Activated naive CD4-positive, alpha-beta T cell treated with Interleukin-2 at 50 U/mL for 16 hours (primary cell): Measurements from ENCODE around the gene UNC5CL.
A peak's percentile ranks its signal among the peaks of the same experiment; 100 is the strongest.
"Not testable (repeated sequence)": the region's sequence is repeated elsewhere in the genome, so short reads cannot be mapped to it uniquely, and the experiment has no call there.

ENCODE experiments used
- DNase-seq: peaks from one replicate; pipeline ENCODE4 v3.0.0-alpha.2; 2020

The UNC5CL gene

GRCh38 chr6:41036601-41037000, 2.4 kb downstream of the UNC5CL start:
- DNase-seq: no peak

DNA sequence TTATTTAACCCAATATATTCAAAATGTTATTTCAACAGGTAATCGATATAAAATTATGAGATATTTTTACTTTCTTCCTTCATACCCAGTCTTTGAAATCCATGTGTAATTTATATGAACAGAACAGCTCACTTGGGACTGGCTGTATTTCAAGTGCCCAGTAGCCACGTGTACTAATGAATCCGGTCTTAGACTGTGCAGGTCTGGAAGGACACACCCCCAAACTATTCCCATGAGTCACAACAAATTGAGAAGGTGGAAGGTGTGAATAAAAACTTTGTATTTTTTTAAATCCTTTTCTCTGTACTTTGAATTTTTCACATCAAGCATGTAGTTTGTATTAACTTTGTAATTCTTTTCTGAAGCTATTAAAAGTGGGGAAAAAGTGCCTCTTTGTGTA, 2.8 kb downstream of the UNC5CL start:
- DNase-seq: no peak

GRCh38 chr6:41033776-41034175, 5.2 kb downstream of the UNC5CL start:
- no peak for DNase-seq

DNA sequence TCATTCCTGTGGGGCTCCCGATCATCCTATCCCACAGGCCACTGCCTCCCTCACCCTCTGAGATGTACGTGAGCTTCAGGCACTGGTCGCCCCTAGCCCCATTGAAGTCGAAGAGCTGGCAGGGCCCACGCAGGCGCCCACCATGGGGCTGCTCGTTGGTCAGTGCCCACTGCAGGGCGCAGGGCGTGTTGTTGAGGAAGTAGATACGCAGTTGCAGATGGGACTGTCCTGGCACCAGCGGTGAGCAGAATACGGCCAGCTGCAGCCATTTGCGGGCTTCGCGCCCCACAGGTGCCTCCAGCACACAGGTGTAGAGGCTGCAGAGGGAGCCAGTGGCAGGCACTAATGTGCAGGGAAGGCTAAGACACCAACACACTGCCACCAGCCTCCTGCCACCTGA, 6.2 kb downstream of the UNC5CL start:
- no peak for DNase-seq

GRCh38 chr6:41028561-41029412, 10.2 kb downstream of the UNC5CL start:
- no peak for DNase-seq

- peak; percentile 80 for DNase-seq
Measured at GRCh38 chr6:41027799-41028560, 11.0 kb downstream of the UNC5CL start.

DNA sequence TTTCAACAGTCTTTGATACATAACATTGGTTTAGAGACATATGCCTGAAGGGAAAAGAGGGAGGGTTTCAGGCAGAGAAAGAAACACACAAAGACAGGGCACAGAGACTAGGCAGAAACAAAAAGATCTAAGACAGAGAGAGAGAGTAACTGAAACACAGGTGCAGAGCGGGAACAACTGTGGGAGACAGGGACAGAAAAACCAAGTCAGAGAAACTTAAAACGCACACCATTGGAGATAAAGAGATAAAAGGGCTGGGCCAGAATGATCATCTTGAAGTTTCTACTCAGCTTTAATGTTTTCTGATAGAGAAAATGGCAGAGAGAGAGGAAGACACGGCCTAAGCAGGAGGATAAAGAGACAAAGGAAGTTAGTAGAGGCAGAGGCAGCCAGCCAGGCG, 11.8 kb downstream of the UNC5CL start:
- no peak for DNase-seq

DNA sequence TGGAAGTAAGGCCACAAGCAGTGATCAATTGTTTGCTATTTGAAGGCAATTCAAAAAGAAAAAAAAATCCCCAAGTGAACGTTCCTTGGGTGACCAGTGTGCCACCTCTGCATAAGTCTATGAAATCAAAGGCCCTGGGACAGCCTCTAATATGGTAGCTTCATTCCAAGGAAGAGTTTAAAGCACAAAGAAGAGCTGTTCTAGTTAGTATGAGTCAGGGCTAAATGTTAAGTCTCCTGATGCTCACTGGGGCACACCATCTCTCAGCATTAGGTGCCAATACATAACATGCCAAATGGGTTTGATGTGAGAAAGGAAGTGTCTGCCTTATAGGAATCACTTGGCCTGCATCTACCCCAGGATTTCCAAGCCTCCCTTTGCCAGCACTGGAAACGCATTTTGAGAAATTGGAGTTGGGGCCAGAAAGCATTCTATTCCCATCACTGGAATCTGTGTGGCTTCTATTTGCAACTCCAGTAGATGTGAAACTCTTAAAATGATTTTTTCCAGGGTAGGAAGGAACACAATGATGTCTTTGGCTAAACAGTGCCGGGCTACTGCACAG, 13.0 kb downstream of the UNC5CL start:
- no peak for DNase-seq

DNA sequence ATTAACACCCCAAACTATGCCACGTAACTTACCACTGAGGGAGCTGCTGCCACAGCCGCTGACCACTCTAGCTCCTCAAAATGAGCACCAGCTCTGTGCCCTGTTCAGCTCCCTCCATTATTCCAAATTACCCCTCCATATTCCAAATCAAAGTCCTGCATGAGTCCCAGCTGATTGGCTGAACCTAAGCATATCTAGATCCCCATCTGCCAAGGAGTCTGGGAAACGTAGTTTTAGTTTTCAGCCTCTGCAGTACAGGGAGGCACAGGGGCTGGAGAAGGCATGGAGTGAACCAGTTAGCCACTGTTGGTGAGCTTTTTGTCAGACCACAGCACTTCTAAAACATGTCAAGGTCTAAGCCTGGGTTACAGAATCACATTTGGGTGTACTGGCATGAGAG, 15.9 kb downstream of the UNC5CL start:
- no peak for DNase-seq

DNA sequence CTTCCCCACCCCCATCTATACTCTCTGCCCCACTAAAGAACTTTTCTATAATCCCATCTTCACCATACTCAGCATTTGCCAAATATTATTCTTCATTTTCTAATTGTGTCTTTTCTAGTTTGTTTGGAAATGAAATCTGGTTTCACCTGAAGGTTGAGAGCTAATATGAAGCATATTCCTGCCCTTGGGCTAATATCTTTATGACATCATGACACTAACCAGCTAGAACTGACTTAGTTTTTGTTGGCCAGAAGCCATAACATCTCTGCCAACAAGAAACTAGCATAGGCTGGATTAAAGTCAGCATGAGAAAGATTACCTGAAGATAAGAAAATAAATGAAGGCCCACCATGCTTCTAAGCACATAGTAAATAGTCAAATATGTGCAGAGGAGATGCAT, 16.7 kb downstream of the UNC5CL start:
- no peak for DNase-seq

GRCh38 chr6:41021832-41022231, 17.2 kb downstream of the UNC5CL start:
- no peak for DNase-seq

DNA sequence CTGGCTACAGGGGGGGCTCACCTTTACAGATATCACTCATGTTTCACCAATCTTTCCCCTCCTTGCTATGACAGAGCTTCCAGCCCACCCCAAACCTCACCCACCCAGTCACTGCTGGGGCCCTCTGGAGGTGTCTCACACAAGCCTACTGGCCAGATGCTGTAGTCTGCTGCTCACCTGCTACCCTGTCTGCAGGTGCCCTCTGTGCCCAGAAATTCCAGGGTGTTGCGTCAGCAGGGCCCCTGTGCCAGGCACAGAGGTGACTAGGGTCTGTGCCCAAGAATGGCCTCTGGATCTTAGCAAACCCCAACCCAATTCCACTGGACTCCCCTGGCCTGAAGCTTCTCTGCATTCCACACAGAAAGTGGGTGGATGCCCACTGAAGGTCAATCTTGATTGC, 21.4 kb downstream of the UNC5CL start:
- DNase-seq: no peak

DNA sequence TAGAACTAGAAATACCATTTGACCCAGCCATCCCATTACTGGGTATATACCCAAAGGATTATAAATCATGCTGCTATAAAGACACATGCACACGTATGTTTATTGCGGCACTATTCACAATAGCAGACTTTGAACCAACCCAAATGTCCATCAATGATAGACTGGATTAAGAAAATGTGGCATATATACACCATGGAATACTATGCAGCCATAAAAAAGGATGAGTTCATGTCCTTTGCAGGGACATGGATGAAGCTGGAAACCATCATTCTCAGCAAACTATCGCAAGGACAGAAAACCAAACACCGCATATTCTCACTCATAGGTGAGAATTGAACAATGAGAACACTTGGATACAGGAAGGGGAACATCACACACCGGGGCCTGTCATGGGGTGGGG, 23.2 kb downstream of the UNC5CL start:
- not testable (repeated sequence) for DNase-seq

- no peak for DNase-seq
Measured at GRCh38 chr6:41014780-41015179, 24.2 kb downstream of the UNC5CL start.

GRCh38 chr6:41013466-41014153, 25.4 kb downstream of the UNC5CL start:
- DNase-seq: no peak

GRCh38 chr6:41011673-41012072, 27.3 kb downstream of the UNC5CL start:
- no peak for DNase-seq

DNA sequence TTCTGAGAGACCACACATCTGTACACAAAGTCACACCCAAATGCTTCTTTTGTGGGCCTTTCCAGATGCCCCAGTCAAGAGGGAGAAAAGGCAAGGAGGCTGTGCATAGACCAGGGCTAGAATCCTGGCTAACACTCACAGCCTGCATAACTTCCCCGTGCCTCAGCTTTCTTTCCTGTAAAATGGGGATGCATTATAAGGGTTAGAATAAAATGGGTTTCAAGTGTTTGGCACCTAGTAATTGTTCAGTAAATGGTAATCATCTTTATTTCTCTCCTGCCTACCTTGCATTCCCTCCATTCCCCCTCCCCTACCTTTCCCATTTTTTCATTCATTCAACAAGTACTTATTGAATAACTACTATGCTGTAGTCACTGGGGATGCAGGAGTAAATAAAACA, 29.4 kb downstream of the UNC5CL start:
- no peak for DNase-seq

DNA sequence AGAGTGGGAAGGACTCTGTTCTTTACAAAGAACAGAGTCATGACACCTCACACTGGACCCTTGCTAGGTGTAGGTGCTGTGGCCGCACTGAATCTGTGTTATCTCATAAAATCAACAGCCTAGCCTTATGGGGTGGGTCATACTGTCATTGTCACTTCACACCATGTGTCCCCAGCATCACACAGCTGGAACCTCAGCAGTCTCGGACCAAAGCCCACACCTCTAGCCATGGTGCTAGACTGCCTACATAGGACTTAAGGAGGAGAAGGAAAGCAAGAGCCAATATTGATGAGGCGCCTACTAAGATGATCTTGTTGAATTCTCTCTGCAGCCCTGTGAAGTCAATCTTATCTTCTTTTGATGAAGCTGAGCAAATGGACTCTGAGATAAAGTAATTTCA, 31.0 kb downstream of the UNC5CL start:
- no peak for DNase-seq

DNA sequence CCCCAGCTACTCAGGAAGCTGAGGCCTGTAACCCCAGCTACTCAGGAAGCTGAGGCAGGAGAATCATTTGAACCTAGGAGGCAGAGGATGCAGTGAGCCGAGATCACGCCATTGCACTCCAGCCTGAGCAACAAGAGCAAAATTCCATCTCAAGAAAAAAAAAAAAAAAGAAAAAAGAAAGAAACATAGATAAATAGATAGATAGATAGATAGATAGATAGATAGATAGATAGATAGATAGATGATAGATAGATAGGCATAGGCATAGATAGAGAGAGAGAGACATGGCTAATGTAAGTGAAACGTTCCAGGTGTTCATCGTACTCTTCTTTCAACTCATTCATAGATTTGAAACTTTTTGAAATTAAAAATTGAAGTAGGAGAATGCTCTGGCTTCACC, 32.0 kb downstream of the UNC5CL start:
- not testable (repeated sequence) for DNase-seq

- DNase-seq: peak; percentile 47
Measured at GRCh38 chr6:41006217-41006616, 32.8 kb downstream of the UNC5CL start.

DNA sequence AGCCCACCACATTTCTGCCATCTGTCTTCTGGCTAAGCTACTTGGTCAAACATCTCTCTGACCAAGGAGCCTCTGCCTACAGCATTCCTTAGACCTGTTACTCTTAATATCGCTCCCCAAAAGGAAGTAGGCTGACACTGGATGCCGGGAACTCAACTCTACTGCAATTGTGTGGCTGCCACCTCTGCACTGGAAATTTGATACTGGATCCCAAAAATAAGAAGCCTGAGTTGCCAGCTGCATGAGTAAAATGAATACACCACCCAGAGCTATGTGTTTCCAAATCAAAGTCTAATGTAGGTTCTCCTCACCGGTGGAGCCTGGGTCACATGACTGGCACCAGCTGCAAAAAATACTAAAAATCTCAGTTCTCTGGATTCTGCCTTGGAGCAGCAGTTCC, 36.9 kb downstream of the UNC5CL start:
- no peak for DNase-seq

- no peak for DNase-seq
Measured at GRCh38 chr6:41000248-41000647, 38.8 kb downstream of the UNC5CL start.

DNA sequence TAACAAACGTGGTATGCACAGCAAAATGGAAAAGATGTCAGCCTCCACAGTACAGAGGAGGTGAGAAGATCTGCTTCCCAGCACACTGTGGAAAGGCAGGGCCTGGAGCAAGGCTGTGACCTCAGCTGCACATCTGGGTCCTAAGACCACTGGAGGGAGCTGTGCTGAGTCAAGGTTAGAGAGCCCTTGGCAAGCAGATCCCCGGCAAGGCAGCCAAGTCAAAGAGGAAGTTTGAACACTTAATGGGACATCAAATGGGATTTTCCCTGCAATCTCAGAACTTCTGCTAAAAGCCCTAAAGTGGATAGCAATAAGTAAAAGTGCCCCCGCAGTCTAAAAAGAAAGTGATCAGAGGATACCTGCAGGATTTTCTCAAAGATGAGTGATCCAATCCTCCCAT, 39.5 kb downstream of the UNC5CL start:
- no peak for DNase-seq
